Measurements from ENCODE around the gene GPLD1.

The GPLD1 gene

DNA sequence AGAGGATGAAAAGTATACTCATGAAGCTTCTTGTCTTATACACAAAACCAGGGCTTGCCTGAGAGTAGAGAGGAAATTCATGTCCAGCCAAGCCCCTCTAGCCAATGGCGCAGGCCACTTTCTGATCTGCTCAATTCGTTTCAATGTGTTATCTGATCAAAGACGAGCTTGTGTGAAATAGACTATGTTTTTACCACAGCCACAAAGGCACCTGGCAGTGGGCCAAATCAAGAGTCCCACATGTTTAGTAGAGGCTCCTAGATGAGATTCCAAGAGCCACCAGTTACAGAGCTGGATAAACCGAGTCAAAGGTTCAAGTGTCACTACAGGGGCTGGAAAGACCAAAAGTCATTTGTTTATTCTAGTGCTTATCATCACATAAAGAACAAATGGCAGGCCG, 34.9 kb downstream of the GPLD1 start:
- Histone ChIP-seq H3K4me1 (no peaks in the 10 kb centered on the region), H3K9me3 (no peaks in the 10 kb centered on the region), H3K36me3 (peaks cover 0 to 6% (median 6%) of the 10 kb centered on the region in 3 donors), H3K27me3 (no peaks in the 10 kb centered on the region), H3K4me3 (no peak overlapping the region), H3K27ac (no peak overlapping the region)
- intact Hi-C loops (cut with DNase I; ENCODE audit: low total_unique reads) = no loop called here
- DNase-seq = no peak
- TF ChIP-seq, protein P1, sequence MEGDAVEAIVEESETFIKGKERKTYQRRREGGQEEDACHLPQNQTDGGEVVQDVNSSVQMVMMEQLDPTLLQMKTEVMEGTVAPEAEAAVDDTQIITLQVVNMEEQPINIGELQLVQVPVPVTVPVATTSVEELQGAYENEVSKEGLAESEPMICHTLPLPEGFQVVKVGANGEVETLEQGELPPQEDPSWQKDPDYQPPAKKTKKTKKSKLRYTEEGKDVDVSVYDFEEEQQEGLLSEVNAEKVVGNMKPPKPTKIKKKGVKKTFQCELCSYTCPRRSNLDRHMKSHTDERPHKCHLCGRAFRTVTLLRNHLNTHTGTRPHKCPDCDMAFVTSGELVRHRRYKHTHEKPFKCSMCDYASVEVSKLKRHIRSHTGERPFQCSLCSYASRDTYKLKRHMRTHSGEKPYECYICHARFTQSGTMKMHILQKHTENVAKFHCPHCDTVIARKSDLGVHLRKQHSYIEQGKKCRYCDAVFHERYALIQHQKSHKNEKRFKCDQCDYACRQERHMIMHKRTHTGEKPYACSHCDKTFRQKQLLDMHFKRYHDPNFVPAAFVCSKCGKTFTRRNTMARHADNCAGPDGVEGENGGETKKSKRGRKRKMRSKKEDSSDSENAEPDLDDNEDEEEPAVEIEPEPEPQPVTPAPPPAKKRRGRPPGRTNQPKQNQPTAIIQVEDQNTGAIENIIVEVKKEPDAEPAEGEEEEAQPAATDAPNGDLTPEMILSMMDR (IDR thresholded peaks at IDR 0.05) = no peak

GRCh38 chr6:24453921-24454320, 35.5 kb downstream of the GPLD1 start:
- TF ChIP-seq, protein P1 (IDR thresholded peaks at IDR 0.05) = no peak
- Histone ChIP-seq H3K27me3 (no peaks in the 10 kb centered on the region), H3K4me1 (no peaks in the 10 kb centered on the region), H3K27ac (no peak overlapping the region), H3K4me3 (no peak overlapping the region), H3K9me3 (no peaks in the 10 kb centered on the region), H3K36me3 (peaks cover 0 to 6% (median 6%) of the 10 kb centered on the region in 3 donors)
- DNase-seq = no peak
- intact Hi-C loops (cut with DNase I; ENCODE audit: low total_unique reads) = no loop called here

DNA sequence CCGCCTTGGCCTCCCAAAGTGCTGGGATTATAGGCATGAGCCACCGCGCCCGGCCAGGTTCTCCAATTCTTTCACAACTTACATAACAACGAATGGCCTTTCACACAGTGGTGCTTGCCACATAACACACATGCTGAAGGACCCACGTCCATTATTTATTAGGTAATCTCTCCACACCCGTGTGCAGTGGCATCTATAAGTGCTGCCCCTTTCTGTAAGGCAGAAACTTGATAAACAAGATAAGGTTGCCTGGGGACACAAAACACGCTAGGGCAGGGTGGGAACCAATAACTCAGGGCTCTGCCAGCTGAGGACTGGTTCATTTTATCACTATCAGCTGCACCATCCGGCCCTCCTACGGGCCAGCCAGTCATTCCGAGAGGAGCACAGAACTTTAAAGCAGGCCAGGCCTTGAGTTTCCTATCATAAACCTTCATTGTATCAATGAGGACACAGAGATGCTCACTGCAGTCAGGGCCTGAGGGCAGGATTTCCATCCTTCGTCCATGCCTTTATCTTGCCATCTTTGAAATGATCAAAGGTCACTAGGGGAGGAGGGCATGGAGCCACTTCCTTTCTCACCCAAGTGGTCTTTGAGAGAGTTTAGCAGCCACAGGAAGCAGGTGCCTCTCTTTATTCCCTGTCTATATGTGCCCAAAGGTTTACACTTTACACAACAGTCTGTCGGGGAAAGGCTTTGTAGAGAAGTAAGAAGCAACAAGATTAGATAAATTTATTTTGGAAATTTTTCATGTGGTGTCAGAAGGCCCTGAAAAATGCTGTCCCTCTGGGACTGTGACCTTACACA, 37.6 kb downstream of the GPLD1 start:
- no peak overlapping the region for H3K27ac ChIP-seq
- TF ChIP-seq, protein P1 (IDR thresholded peaks at IDR 0.05) = no peak
- H3K27me3 ChIP-seq = no peaks in the 10 kb centered on the region
- DNase-seq = no peak
- peaks cover 0 to 11% (median 6%) of the 10 kb centered on the region in 3 donors for H3K36me3 ChIP-seq
- no peak overlapping the region for H3K4me3 ChIP-seq
- no peaks in the 10 kb centered on the region for H3K4me1 ChIP-seq
- intact Hi-C loops (cut with DNase I; ENCODE audit: low total_unique reads) = no loop called here
- no peaks in the 10 kb centered on the region for H3K9me3 ChIP-seq

GRCh38 chr6:24448828-24449525, 40.4 kb downstream of the GPLD1 start:
- Histone ChIP-seq H3K9me3 (no peaks in the 10 kb centered on the region), H3K36me3 (peaks cover 0 to 25% (median 5%) of the 10 kb centered on the region in 3 donors), H3K4me3 (no peak overlapping the region), H3K4me1 (no peaks in the 10 kb centered on the region), H3K27ac (no peak overlapping the region), H3K27me3 (no peaks in the 10 kb centered on the region)
- no peak for DNase-seq
- intact Hi-C loops (cut with DNase I; ENCODE audit: low total_unique reads) = no loop called here
- TF ChIP-seq, protein P1 (IDR thresholded peaks at IDR 0.05) = no peak

GRCh38 chr6:24448396-24448795, 41.0 kb downstream of the GPLD1 start:
- intact Hi-C loops (cut with DNase I; ENCODE audit: low total_unique reads) = no loop called here
- TF ChIP-seq, protein P1 (IDR thresholded peaks at IDR 0.05) = no peak

More at GRCh38 chr6:24448396-24448795, 41.0 kb downstream of the GPLD1 start:
- Histone ChIP-seq H3K27ac (no peak overlapping the region), H3K9me3 (no peaks in the 10 kb centered on the region), H3K4me1 (no peaks in the 10 kb centered on the region), H3K4me3 (no peak overlapping the region), H3K27me3 (no peaks in the 10 kb centered on the region), H3K36me3 (peaks cover 0 to 23% (median 5%) of the 10 kb centered on the region in 3 donors)
- no peak for DNase-seq

Measured in tibial artery (tissue), 4 donors.